SK-N-SH (cell line): ENCODE data around the gene ETHE1. TPM values are rescaled to one million over a fixed set of nuclear protein-coding genes. Genes with fewer than 3 reads are reported as not detected.

ENCODE experiments used
- CTCF ChIA-PET: fragments of 300-600, 350-600 bp; formaldehyde crosslinking; extraction: SDS; loops from one replicate; lab custom pipeline; 2021; lab: Yijun Ruan, JAX
- POLR2A ChIA-PET: fragments of 350-600 bp; sonication (Branson Sonifier 250); formaldehyde crosslinking; extraction: SDS; loops from one replicate; lab custom pipeline; 2020; ENCODE audit warnings: antibody characterized with exemption, inconsistent platforms; lab: Yijun Ruan, JAX
- DNase-seq: peaks from one replicate; pipeline ENCODE4 v3.0.0; 2012
- H2AFZ ChIP-seq: fragments of 200-600 bp; sonication (generic); 2 replicates; pipeline ENCODE4 v1.8.1; 2016; ENCODE audit warnings: antibody characterized with exemption, mild to moderate bottlenecking, low read depth
- H3F3A ChIP-seq: fragments of 200-600 bp; sonication (generic); replicated peaks from 2 replicates; pipeline ENCODE3; 2016; ENCODE audit warnings: antibody characterized with exemption, mild to moderate bottlenecking; ENCODE audit not compliant: insufficient read depth
- H3K27ac ChIP-seq, 2 experiments: fragments of 200-500 bp in 1 of 2; fragments of 200-600 bp in 1 of 2; sonication (Bioruptor generic) in 1 of 2; sonication (generic), shearing (Covaris generic) in 1 of 2; 2 replicates each; pipeline versions ENCODE4 v1.5.1 to v1.6.1; 2014 to 2016; ENCODE audit warnings: low read depth in 2 of 2, inconsistent platforms in 1 of 2, low read length in 1 of 2, mild to moderate bottlenecking in 1 of 2, mixed read lengths in 1 of 2
- H3K27me3 ChIP-seq: fragments of 200-600 bp; sonication (generic), shearing (Covaris generic); 2 replicates; pipeline ENCODE4 v1.6.1; 2016; ENCODE audit warnings: mixed run types; ENCODE audit not compliant: insufficient read depth
- H3K36me3 ChIP-seq, 2 experiments: fragments of 200-500 bp in 1 of 2; fragments of 200-600 bp in 1 of 2; sonication (Bioruptor generic) in 1 of 2; sonication (generic) in 1 of 2; replicated peaks in 1 of 2; 2 replicates each; pipeline versions ENCODE3 to v1.5.1; 2014 to 2016; ENCODE audit warnings: low read length in 1 of 2, mild to moderate bottlenecking in 1 of 2; ENCODE audit not compliant: insufficient read depth in 2 of 2, control insufficient read depth in 1 of 2
- H3K4me1 ChIP-seq, 2 experiments: fragments of 200-500 bp in 1 of 2; fragments of 200-600 bp in 1 of 2; sonication (Bioruptor generic) in 1 of 2; sonication (generic), shearing (Covaris generic) in 1 of 2; 2 replicates each; pipeline versions ENCODE4 v1.5.1 to v1.6.1; 2014 to 2016; ENCODE audit warnings: low read depth in 1 of 2, low read length in 1 of 2, mixed run types in 1 of 2; ENCODE audit not compliant: insufficient read depth in 2 of 2, control insufficient read depth in 1 of 2
- H3K4me2 ChIP-seq: fragments of 200-600 bp; sonication (generic), shearing (Covaris generic); 2 replicates; pipeline ENCODE4 v1.6.1; 2017; ENCODE audit warnings: mixed run types
- H3K4me3 ChIP-seq, 2 experiments: fragments of 200-500 bp in 1 of 2; fragments of 200-600 bp in 1 of 2; sonication (Bioruptor generic) in 1 of 2; sonication (generic), shearing (Covaris generic) in 1 of 2; 2 replicates each; pipeline versions ENCODE4 v1.5.1 to v1.8.1; 2014 to 2016; ENCODE audit warnings: low read depth in 2 of 2, inconsistent platforms in 1 of 2, low read length in 1 of 2, mild to moderate bottlenecking in 1 of 2, mixed read lengths in 1 of 2, moderate library complexity in 1 of 2
- H3K79me2 ChIP-seq: fragments of 200-600 bp; sonication (generic); 2 replicates; pipeline ENCODE4 v1.8.1; 2017; ENCODE audit warnings: mild to moderate bottlenecking; ENCODE audit not compliant: insufficient read depth
- H3K9ac ChIP-seq: fragments of 200-600 bp; sonication (generic); 2 replicates; pipeline ENCODE4 v1.6.1; 2017; ENCODE audit warnings: mixed run types
- H3K9me2 ChIP-seq: fragments of 200-600 bp; sonication (generic); 2 replicates; pipeline ENCODE4 v1.6.1; 2017; ENCODE audit warnings: mixed run types
- H3K9me3 ChIP-seq: fragments of 200-600 bp; sonication (generic); 2 replicates; pipeline ENCODE4 v1.6.1; 2017; ENCODE audit warnings: mixed run types, mild to moderate bottlenecking, moderate library complexity
- H4K20me1 ChIP-seq: fragments of 200-600 bp; sonication (generic); 2 replicates; pipeline ENCODE4 v1.6.1; 2017; ENCODE audit warnings: mild to moderate bottlenecking, mixed run types; ENCODE audit not compliant: insufficient read depth
- CTCF ChIP-seq: fragments of 200-600 bp; sonication (generic); IDR thresholded peaks from 2 replicates; pipeline ENCODE4 v1.6.1; 2017; ENCODE audit warnings: antibody characterized with exemption, mild to moderate bottlenecking, moderate library complexity
- EP300 ChIP-seq, 2 experiments: IDR thresholded peaks; 2 replicates each; pipeline versions ENCODE4 v1.4.0 to v1.6.1; 2012; ENCODE audit warnings: borderline replicate concordance in 1 of 2, low read depth in 1 of 2, low read length in 1 of 2
- EZH2phosphoT487 ChIP-seq: fragments of 200-600 bp; sonication (generic); IDR thresholded peaks from 2 replicates; pipeline ENCODE4 v1.6.1; 2017; ENCODE audit warnings: low read depth, mixed run types, mild to moderate bottlenecking, antibody characterized with exemption, moderate library complexity, borderline replicate concordance
- FOXJ3 ChIP-seq: sonication (generic); formaldehyde crosslinking; IDR thresholded peaks from 2 replicates; pipeline ENCODE4 v1.5.1; 2020; ENCODE audit warnings: mild to moderate bottlenecking, missing genetic modification reagents
- MEF2A ChIP-seq: IDR thresholded peaks from 2 replicates; pipeline ENCODE4 v1.4.0; 2012; ENCODE audit warnings: low read depth, borderline replicate concordance
- NFIC ChIP-seq: IDR thresholded peaks from 2 replicates; pipeline ENCODE4 v1.4.0; 2012; ENCODE audit warnings: borderline replicate concordance
- POLR2AphosphoS5 ChIP-seq: IDR thresholded peaks from 2 replicates; pipeline ENCODE4 v1.6.1; 2012; ENCODE audit warnings: low read depth, low read length
- RCOR1 ChIP-seq: fragments of 150-350 bp; IDR thresholded peaks from 2 replicates; pipeline ENCODE4 v1.6.1; 2017; ENCODE audit warnings: antibody characterized with exemption, low read length
- REST ChIP-seq: IDR thresholded peaks from 2 replicates; pipeline ENCODE4 v1.6.1; 2012; ENCODE audit warnings: mild to moderate bottlenecking, low read depth, low read length, moderate library complexity
- RFX5 ChIP-seq: IDR thresholded peaks from 2 replicates; pipeline ENCODE4 v1.6.1; 2012; ENCODE audit warnings: mild to moderate bottlenecking, improper control_type of control experiment, low read length
- RXRA ChIP-seq: IDR thresholded peaks from 2 replicates; pipeline ENCODE4 v1.4.0; 2012; ENCODE audit warnings: low read depth, mild to moderate bottlenecking, borderline replicate concordance
- SIN3A ChIP-seq: IDR thresholded peaks from 2 replicates; pipeline ENCODE4 v1.6.1; 2012; ENCODE audit warnings: low read depth, mild to moderate bottlenecking, low read length, moderate library complexity, borderline replicate concordance
- TEAD4 ChIP-seq: IDR thresholded peaks from 2 replicates; pipeline ENCODE4 v1.4.0; 2012; ENCODE audit warnings: mild to moderate bottlenecking, borderline replicate concordance; ENCODE audit not compliant: insufficient read depth
- USF1 ChIP-seq: IDR thresholded peaks from 2 replicates; pipeline ENCODE4 v1.4.0; 2012; ENCODE audit warnings: low read depth, borderline replicate concordance
- USF2 ChIP-seq: fragments of 150-350 bp; IDR thresholded peaks from 2 replicates; pipeline ENCODE4 v1.6.1; 2017; ENCODE audit warnings: antibody characterized with exemption, low read length, low read depth, borderline replicate concordance
- YY1 ChIP-seq: IDR thresholded peaks from 2 replicates; pipeline ENCODE4 v1.4.0; 2012; ENCODE audit warnings: low read depth, mild to moderate bottlenecking
- WGBS: methylation state at CpG from one replicate; pipeline ENCODE4 v1.1.6; 2017; ENCODE audit warnings: low lambda C conversion rate; 5-methylcytosine and 5-hydroxymethylcytosine counted together
- polyA plus RNA-seq, 3 experiments: library from polyadenylated mRNA; depleted of rRNA; stranded (reverse); fragments of >200 nt; gene quantifications; 2 replicates each; pipeline ENCODE4 v1.2.3, GENCODE V29; 2012

The ETHE1 gene
- polyA plus RNA-seq, 1 of the 3 experiments (the other 2 are of a cell fraction), result 86.2 TPM

GRCh38 chr19:43470288-43470687 is 56.7 kb downstream of the ETHE1 start (continued):
- no peak for TF ChIP-seq USF2
- TF ChIP-seq, all 33 proteins: peak for 0

- Histone ChIP-seq H3K27ac (no peak overlapping the region), H3K9ac (no peak overlapping the region), H3K79me2 (no peaks in the 10 kb centered on the region), H3K4me1 (peaks cover 0 to 5% of the 10 kb centered on the region in 2 experiments; a peak in 1 of 4 replicates), H3K4me3 (no peak overlapping the region), H3F3A (peaks cover under 1% of the 10 kb centered on the region), H3K27me3 (no peaks in the 10 kb centered on the region)
- CTCF ChIA-PET, result interaction anchor here (2.5 kb wide), 1 partner anchor 22 kb away, joined by 9 read pairs; no protein-coding TSS in a partner anchor
- TF ChIP-seq EP300 (IDR thresholded peaks at IDR 0.05; ENCODE audit: borderline replicate concordance in 1 of 2, low read depth in 1 of 2, low read length in 1 of 2), result no peak
- TF ChIP-seq EZH2phosphoT487, result no peak
- no peak for TF ChIP-seq CTCF
- TF ChIP-seq USF1, result no peak
- TF ChIP-seq MEF2A, result no peak
- TF ChIP-seq RXRA, result no peak
- no peak for TF ChIP-seq YY1
- no peak for TF ChIP-seq USF2
- TF ChIP-seq RFX5, result no peak
- TF ChIP-seq FOXJ3 (CRISPR knock-in tag), result no peak
- TF ChIP-seq POLR2AphosphoS5, result no peak
- TF ChIP-seq TEAD4, result no peak
- TF ChIP-seq NFIC, result no peak
- no peak for TF ChIP-seq SIN3A
- no peak for TF ChIP-seq RCOR1
- no peak for TF ChIP-seq REST
- TF ChIP-seq, all 33 proteins: peak for 0
- Histone ChIP-seq H3K36me3 (no peaks in the 10 kb centered on the region), H2AFZ (no peak overlapping the region), H3K4me2 (no peak overlapping the region), H4K20me1 (no peaks in the 10 kb centered on the region), H3K9me3 (no peaks in the 10 kb centered on the region), H3K9me2 (no peaks in the 10 kb centered on the region)
- DNase-seq, result no peak
- WGBS, result 20% methylated on average over 1 of the region's 1 CpG
- POLR2A ChIA-PET, result no interaction called here
Measured at GRCh38 chr19:43469160-43469480, 57.9 kb downstream of the ETHE1 start.
